Kasumi-1 (cell line): ENCODE data around the gene SAMD8.
"Not testable (repeated sequence)": the region's sequence is repeated elsewhere in the genome, so short reads cannot be mapped to it uniquely, and the experiment has no call there.

ENCODE experiments used
- DNase-seq, 2 experiments: peaks; one replicate each; lab custom pipeline; 2025; lab: John Stamatoyannopoulos, UW

The SAMD8 gene

DNA sequence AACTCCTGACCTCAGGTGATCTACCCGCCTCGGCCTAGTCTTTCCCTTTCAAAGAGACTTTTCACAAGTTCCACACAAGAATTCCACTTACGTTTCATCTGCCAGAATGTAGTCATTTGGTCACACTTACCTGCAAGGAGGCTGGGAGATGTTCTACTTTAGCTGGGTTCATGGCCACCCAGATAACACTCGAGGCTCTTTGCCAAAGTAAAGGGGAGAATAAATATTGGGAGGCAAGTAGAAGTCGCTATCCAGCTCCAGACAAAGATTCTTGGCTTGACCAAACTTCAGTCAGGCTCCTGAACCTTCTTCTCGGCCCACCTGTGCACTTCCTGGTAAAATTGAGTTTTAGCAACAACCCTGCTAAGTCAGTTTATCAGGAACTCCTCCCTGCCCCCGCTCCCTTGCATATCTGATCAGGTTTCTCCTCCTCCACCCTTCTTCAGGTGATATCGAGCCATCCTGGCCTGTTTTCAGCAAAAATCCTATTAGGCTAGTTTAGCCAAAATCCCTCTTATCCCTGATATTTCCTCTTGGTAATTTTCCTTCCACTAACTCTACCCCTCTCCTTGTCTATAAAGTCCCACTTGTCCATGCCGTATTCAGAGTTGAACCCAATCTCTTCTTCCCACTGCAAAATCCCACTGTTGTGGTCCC is 25.1 kb upstream of the SAMD8 start:
- DNase-seq, result no peak

- DNase-seq, result no peak
Observed at GRCh38 chr10:75088640-75089039, 22.8 kb upstream of the SAMD8 start.

DNA sequence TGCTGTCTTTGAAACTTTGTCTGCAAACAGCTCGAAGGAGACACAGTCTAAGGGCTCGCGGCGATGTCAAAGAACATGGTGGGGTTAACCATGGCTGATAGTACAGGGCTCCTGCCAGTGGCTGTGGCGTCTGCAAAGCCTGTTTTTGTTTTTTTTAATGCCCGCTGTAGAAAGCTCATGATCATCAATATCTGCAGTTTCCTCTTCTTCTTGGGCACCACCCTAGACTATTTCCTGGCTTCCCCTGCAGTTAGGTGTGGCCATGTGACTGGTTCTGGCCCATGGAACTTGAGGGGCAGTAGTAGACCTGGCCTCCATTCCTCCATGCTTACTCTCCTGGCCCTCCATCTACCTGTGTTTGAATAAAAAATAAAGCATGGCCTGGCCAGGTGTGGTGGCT is 21.8 kb upstream of the SAMD8 start:
- no peak for DNase-seq

DNA sequence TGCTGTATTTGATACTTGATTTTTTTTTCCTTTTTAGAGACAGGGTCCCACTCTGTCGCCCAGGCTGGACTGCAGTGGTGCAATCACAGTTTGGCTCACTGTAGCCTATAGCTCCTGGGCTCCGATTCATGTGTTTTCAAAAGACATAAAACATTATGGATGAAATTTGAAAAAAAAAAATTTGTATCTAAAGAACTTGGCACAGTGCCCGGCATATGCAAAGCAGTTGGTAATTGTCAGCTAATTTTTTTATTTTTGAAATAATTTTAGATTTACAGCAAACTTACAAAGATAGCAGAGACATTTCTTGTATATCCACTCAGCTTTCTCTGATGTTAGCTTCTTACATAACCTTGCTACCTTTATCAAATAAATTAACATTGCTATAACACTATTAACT is 20.3 kb upstream of the SAMD8 start:
- DNase-seq, result no peak

DNA sequence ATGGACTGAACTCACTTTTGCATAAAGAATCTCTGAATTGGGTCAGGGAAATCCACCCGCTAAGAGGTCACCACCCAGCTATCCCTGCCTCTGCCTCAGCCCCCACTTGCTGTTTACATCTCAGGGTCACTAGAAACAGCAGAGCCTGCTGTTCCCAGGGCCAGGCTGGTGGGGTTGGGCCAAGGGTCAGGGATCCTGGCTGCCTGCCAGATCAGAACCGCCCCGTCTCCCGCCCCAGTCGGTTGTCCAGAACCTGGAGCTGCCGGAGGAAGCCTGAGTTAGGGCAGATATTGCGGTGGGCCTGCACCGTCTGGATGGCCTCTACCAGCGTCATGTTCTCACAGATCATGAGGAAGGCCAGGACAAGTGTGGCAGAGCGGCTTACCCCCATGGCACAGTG is 17.0 kb upstream of the SAMD8 start:
- DNase-seq, result no peak

GRCh38 chr10:75095631-75096030 is 15.8 kb upstream of the SAMD8 start:
- no peak for DNase-seq

DNA sequence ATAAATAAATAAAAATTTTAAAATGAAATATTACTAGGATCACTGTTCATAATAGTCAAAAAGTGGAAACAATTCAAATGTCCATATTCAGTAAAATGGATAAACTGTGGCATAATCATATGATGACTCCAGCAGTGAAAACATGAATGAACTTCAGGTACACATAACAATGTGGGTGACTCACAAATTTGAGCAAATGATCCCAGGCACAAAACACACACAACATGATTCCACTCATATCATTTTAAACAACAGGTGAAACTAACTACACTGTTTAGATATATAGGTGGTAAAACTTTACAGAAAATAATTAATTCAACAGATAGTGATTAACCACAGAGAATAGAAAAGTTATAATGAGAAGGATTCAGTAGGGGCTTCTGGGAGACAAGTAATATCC is 14.7 kb upstream of the SAMD8 start:
- DNase-seq, result no peak

- peak; percentile 66 to 81 for DNase-seq
Observed at GRCh38 chr10:75097666-75098285, 13.7 kb upstream of the SAMD8 start.

DNA sequence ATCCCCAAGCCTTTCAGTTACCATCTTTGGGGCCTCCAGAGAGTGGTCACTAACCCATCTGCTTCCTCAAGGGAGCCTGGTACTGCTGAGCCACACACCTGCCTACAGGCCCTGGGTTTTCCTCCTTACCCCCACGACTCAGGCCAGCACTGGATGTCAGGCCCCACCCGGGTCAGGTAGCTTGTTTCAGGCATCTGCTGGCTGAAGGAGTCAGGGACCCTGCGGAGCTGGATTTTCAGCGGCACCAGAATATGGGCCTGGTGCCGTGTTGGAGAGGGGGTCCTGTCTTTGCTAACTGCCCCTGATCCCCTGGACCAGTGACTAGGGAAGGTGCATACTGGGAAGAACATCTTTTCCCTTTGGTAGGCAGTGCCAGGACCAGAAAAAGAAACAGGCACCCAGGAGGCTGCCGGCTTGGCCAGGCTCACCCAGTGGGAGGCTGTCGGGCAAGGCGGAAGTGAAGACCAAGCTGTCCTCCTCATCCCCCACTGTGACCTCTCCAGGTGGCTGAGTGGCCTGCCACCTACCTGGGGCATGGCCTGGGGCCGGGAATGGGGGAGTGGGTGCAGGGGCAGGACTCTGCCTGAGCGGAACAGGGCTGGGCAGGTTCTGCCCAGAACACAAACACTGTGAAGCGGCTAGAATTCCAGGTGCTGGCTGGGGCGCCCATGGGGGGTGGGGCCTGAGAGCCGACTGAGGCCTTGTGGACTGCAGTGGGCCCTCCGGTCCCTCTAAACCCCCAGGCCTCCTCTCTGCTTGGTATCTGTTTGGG is 12.4 kb upstream of the SAMD8 start:
- no peak for DNase-seq

- peak; percentile 66 to 67 for DNase-seq
Observed at GRCh38 chr10:75099952-75100763, 11.3 kb upstream of the SAMD8 start.

DNA sequence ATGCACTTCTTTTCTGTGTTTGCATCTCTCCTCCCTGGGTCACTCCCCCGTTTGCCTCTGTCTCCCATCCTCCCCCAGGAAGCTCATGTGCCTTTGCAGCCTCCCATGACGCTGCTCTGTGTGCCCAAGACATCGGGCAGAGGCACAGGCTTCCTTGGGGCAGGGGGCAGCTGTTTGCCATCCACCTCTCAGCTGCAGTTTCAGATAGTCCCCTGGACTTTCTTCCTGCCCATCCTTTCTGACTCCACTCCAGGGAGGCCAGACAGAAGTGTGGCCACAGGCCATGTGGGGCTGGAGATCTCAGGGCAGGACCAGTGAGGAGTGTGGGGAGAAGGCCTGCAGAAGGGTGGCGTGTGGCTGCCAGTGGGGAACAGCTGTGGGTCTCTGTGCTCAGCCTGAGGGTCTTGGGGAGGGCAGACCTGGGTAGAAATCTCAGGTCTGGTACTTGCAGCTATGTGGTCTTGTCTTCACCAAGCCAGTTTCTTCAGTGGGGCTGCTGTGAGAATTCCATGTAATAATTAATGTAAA is 10.6 kb upstream of the SAMD8 start:
- peak in 1 of 2 experiments; percentile 14 for DNase-seq

GRCh38 chr10:75101416-75102251 is 9.8 kb upstream of the SAMD8 start:
- no peak for DNase-seq

- DNase-seq, result no peak
Observed at GRCh38 chr10:75102830-75103673, 8.4 kb upstream of the SAMD8 start.

GRCh38 chr10:75103881-75104686 is 7.4 kb upstream of the SAMD8 start:
- DNase-seq, result no peak

GRCh38 chr10:75104842-75105241 is 6.6 kb upstream of the SAMD8 start:
- no peak for DNase-seq

DNA sequence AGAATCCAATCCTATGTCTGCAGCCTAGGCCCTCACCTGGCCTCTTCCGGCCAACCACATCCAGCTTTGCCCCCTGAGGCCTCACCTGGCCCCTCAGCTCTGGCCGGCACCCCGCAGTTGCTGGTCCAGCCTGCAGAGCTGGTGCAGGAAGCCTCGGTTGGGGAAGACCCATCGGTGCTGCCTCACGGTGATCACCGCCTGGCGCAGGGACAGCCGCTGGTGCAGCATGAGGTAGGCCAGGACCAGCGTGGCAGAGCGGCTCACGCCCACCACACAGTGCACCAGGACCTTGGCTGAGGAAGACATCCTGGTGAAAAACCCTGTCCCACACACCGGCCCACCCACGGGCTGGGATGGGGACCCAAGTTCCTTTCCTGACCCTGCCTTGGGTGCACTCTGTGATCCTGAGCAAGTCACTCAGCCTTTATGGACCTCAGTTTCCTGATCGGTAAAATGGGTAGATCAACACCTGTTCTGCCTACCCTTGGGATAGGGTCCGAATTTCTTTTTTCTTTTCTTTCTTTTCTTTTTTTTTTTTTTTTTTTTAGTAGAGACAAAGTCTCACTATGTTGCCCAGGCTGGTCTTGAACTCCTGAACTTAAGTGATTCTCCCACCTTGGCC is 5.8 kb upstream of the SAMD8 start:
- DNase-seq, result no peak

- DNase-seq, result no peak
Observed at GRCh38 chr10:75106242-75106641, 5.2 kb upstream of the SAMD8 start.

DNA sequence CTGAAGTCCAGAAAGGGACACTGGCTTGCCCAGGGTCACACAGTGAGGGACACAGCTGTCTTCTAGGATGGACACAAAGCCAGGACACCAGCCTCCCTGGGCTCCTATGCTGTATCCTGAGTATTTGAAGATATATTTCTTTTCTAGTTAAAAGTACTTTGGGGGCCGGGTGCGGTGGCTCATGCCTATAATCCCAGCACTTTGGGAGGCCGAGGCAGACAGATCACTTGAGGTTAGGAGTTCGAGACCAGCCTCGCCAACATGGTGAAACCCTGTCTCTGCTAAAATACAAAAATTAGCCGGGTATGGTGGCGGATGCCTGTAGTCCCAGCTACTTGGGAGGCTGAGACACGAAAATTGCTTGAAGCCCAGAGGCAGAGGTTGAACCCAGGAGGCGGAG is 4.6 kb upstream of the SAMD8 start:
- DNase-seq, result not testable (repeated sequence)
